Trophoblast cell (in vitro differentiated cells and primary cell): ENCODE data around the gene MAP2K4.

Experiments
- DNase-seq, 2 donors: peaks; one replicate each; pipeline ENCODE4 v3.0.0-alpha.2; 2016
- H2AFZ ChIP-seq: 2 replicates; pipeline ENCODE4 v1.6.1; 2013; ENCODE audit warnings: low read length, moderate library complexity, mild to moderate bottlenecking; ENCODE audit not compliant: insufficient read depth, poor library complexity
- H2AK5ac ChIP-seq: 2 replicates; pipeline ENCODE4 v1.6.1; 2013; ENCODE audit warnings: mild to moderate bottlenecking, low read length
- H2BK120ac ChIP-seq: 2 replicates; pipeline ENCODE4 v1.6.1; 2013; ENCODE audit warnings: low read length, mild to moderate bottlenecking, moderate library complexity; ENCODE audit not compliant: insufficient read depth, poor library complexity
- H2BK12ac ChIP-seq: 2 replicates; pipeline ENCODE4 v1.6.1; 2013; ENCODE audit warnings: mild to moderate bottlenecking, low read length, moderate library complexity
- H2BK5ac ChIP-seq: 2 replicates; pipeline ENCODE4 v1.6.1; 2013; ENCODE audit warnings: low read length, low read depth, moderate library complexity, mild to moderate bottlenecking; ENCODE audit not compliant: poor library complexity
- H3K14ac ChIP-seq: 2 replicates; pipeline ENCODE4 v1.6.1; 2013; ENCODE audit warnings: mild to moderate bottlenecking, low read length
- H3K18ac ChIP-seq: 2 replicates; pipeline ENCODE4 v1.6.1; 2013; ENCODE audit warnings: mild to moderate bottlenecking, low read length
- H3K23ac ChIP-seq: 2 replicates; pipeline ENCODE4 v1.6.1; 2013; ENCODE audit warnings: low read length
- H3K27ac ChIP-seq: 2 replicates; pipeline ENCODE4 v1.5.1; 2013; ENCODE audit warnings: low read depth, mild to moderate bottlenecking, inconsistent platforms, low read length, moderate library complexity
- H3K27me3 ChIP-seq: 2 replicates; pipeline ENCODE4 v1.6.1; 2013; ENCODE audit warnings: inconsistent platforms, mild to moderate bottlenecking, low read length, moderate library complexity; ENCODE audit not compliant: insufficient read depth
- H3K36me3 ChIP-seq, 2 experiments: 1 replicate in 1 of 2; 2 replicates in 1 of 2; pipeline ENCODE4 v1.6.1; 2013; ENCODE audit warnings: low read length in 2 of 2, mild to moderate bottlenecking in 2 of 2, moderate library complexity in 1 of 2; ENCODE audit not compliant: insufficient read depth in 2 of 2, control insufficient read depth in 1 of 2
- H3K4ac ChIP-seq: 2 replicates; pipeline ENCODE4 v1.6.1; 2013; ENCODE audit warnings: low read depth, mild to moderate bottlenecking, low read length, moderate library complexity
- H3K4me1 ChIP-seq, 2 experiments: 1 replicate in 1 of 2; 2 replicates in 1 of 2; pipeline ENCODE4 v1.6.1; 2013; ENCODE audit warnings: low read length in 2 of 2, mild to moderate bottlenecking in 2 of 2, moderate library complexity in 1 of 2; ENCODE audit not compliant: insufficient read depth in 2 of 2, control insufficient read depth in 1 of 2
- H3K4me2 ChIP-seq: 2 replicates; pipeline ENCODE4 v1.6.1; 2013; ENCODE audit warnings: inconsistent platforms, mild to moderate bottlenecking, low read length, moderate library complexity
- H3K4me3 ChIP-seq: 2 replicates; pipeline ENCODE4 v1.5.1; 2013; ENCODE audit warnings: mild to moderate bottlenecking, low read depth, low read length, inconsistent platforms
- H3K79me1 ChIP-seq: one replicate; pipeline ENCODE4 v1.6.1; 2013; ENCODE audit warnings: low read length
- H3K79me2 ChIP-seq: 2 replicates; pipeline ENCODE4 v1.6.1; 2013; ENCODE audit warnings: low read length, mild to moderate bottlenecking; ENCODE audit not compliant: control insufficient read depth, insufficient read depth, poor library complexity
- H3K9ac ChIP-seq: 2 replicates; pipeline ENCODE4 v1.6.1; 2013; ENCODE audit warnings: mild to moderate bottlenecking, low read length
- H3K9me3 ChIP-seq: 2 replicates; pipeline ENCODE4 v1.6.1; 2013; ENCODE audit warnings: low read depth, mild to moderate bottlenecking, control low read depth, inconsistent platforms, low read length; ENCODE audit not compliant: insufficient read depth
- H4K12ac ChIP-seq: 2 replicates; pipeline ENCODE4 v1.6.1; 2013; ENCODE audit warnings: low read depth, mild to moderate bottlenecking, low read length, moderate library complexity
- H4K8ac ChIP-seq: 2 replicates; pipeline ENCODE4 v1.6.1; 2013; ENCODE audit warnings: low read depth, mild to moderate bottlenecking, low read length, moderate library complexity
- H4K91ac ChIP-seq: one replicate; pipeline ENCODE4 v1.6.1; 2013; ENCODE audit warnings: low read depth, mild to moderate bottlenecking, low read length, moderate library complexity
- WGBS: extraction: QIAGEN DNeasy Blood & Tissue Kit; methylation state at CpG from one replicate; pipeline ENCODE4 v1.1.7; 2013; ENCODE audit warnings: missing lambda C conversion rate; ENCODE audit not compliant: insufficient read length, insufficient coverage; ENCODE audit errors: extremely low coverage; 5-methylcytosine and 5-hydroxymethylcytosine counted together

Gene MAP2K4

GRCh38 chr17:12113156-12113555 lies 92.5 kb downstream of the MAP2K4 start:
- Histone ChIP-seq H3K23ac (no peak overlapping the region), H3K14ac (no peak overlapping the region), H3K27ac (no peak overlapping the region), H4K8ac (no peak overlapping the region), H3K18ac (no peak overlapping the region), H3K4me1 (no peaks in the 10 kb centered on the region), H3K27me3 (no peaks in the 10 kb centered on the region), H2BK5ac (no peak overlapping the region), H3K79me2 (no peaks in the 10 kb centered on the region), H4K91ac (no peak overlapping the region), H4K12ac (no peak overlapping the region), H3K79me1 (no peaks in the 10 kb centered on the region), H2AK5ac (no peak overlapping the region), H2AFZ (no peak overlapping the region), H3K4ac (no peak overlapping the region), H2BK120ac (no peak overlapping the region), H3K4me2 (no peak overlapping the region), H3K4me3 (no peak overlapping the region), H3K36me3 (peaks cover 5 to 17% of the 10 kb centered on the region in 2 experiments), H3K9ac (no peak overlapping the region), H2BK12ac (no peak overlapping the region), H3K9me3 (no peaks in the 10 kb centered on the region)
- DNase-seq: no peak
- WGBS: no CpG with 5 or more reads among the region's 2 CpGs

DNA sequence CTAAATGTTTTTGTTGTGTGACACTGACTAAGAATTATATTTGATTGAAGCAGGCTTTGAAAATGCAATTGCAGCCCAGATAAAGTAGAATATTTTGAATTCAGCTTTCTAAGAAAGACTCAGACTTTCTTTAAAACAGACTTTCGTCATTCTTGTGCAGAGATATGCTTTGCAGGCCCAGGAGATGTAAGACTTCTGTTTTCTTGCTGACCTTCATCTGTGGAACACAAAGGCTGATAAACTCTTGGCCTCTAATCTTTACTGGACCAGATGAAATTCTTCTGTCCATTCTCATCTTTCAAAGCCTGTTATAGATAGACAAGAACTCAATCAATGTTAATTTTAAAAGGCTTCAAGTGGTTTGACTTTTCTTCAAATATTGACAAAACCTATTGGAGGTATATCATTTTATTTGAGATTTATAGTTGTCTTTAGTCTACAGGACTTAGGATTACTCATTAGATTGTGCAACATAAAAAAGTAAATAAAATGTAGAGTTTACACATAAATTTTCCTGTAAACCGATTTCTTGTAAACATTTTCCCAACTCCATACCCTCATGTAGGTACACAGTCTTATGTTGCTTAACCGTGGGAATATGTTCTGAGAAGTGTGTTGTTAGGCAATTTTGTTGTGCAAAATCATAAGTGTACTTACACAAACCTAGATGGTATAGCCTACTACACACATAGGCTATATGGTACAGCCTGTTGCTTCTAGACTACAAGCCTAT lies 94.2 kb downstream of the MAP2K4 start:
- Histone ChIP-seq H3K4ac (no peak overlapping the region), H3K79me2 (no peaks in the 10 kb centered on the region), H2BK5ac (no peak overlapping the region), H3K79me1 (no peaks in the 10 kb centered on the region), H3K27ac (no peak overlapping the region), H3K9ac (no peak overlapping the region), H2BK12ac (no peak overlapping the region), H3K14ac (no peak overlapping the region), H3K27me3 (no peaks in the 10 kb centered on the region), H3K23ac (no peak overlapping the region), H3K18ac (no peak overlapping the region), H3K4me1 (no peaks in the 10 kb centered on the region), H3K36me3 (peaks cover 5 to 18% of the 10 kb centered on the region in 2 experiments), H3K4me3 (no peak overlapping the region), H2BK120ac (no peak overlapping the region), H4K91ac (no peak overlapping the region), H3K4me2 (no peak overlapping the region), H3K9me3 (no peaks in the 10 kb centered on the region), H4K12ac (no peak overlapping the region), H2AK5ac (no peak overlapping the region), H2AFZ (no peak overlapping the region), H4K8ac (no peak overlapping the region)
- no peak for DNase-seq
- no CpG with 5 or more reads among the region's 3 CpGs for WGBS

- no peak for DNase-seq
- Histone ChIP-seq H2BK5ac (no peak overlapping the region), H3K27ac (no peak overlapping the region), H4K91ac (no peak overlapping the region), H3K4me1 (no peaks in the 10 kb centered on the region), H3K23ac (no peak overlapping the region), H3K4me3 (no peak overlapping the region), H3K4me2 (no peak overlapping the region), H3K14ac (no peak overlapping the region), H2BK120ac (no peak overlapping the region), H3K18ac (no peak overlapping the region), H3K27me3 (no peaks in the 10 kb centered on the region), H2AK5ac (no peak overlapping the region), H2AFZ (no peak overlapping the region), H3K79me1 (no peaks in the 10 kb centered on the region), H3K4ac (no peak overlapping the region), H3K79me2 (no peaks in the 10 kb centered on the region), H2BK12ac (no peak overlapping the region), H3K36me3 (peaks cover 5 to 18% of the 10 kb centered on the region in 2 experiments), H3K9me3 (no peaks in the 10 kb centered on the region), H4K8ac (no peak overlapping the region), H4K12ac (no peak overlapping the region), H3K9ac (no peak overlapping the region)
Measured at GRCh38 chr17:12116143-12116542, 95.5 kb downstream of the MAP2K4 start.

DNA sequence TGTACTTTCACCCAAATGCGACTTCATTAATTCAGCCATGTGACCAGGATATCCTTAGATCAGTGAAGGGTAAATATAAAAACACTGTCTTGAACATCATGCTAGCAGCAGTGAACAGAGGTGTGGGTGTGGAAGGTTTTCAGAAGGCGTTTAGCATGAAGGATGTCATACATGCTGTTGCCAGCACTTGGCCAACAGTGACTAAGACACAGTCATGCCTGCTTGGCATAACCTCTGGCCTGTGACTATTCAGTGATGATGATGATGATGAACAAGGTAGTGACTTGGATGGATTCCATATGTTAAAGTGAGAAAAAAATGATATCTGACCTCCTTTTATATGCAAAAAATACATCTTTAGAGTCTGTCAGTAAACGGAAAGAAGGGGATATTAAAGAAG lies 97.9 kb downstream of the MAP2K4 start:
- H2AK5ac ChIP-seq: no peak overlapping the region
- H2AFZ ChIP-seq: no peak overlapping the region
- no peak overlapping the region for H2BK12ac ChIP-seq
- no peaks in the 10 kb centered on the region for H3K9me3 ChIP-seq
- no peaks in the 10 kb centered on the region for H3K79me1 ChIP-seq
- no peak overlapping the region for H4K91ac ChIP-seq
- no peak overlapping the region for H4K12ac ChIP-seq
- H3K4ac ChIP-seq: no peak overlapping the region
- H3K4me3 ChIP-seq: no peak overlapping the region
- no peak overlapping the region for H3K9ac ChIP-seq
- no peaks in the 10 kb centered on the region for H3K4me1 ChIP-seq
- no peak for DNase-seq
- no peak overlapping the region for H3K4me2 ChIP-seq
- no peak overlapping the region for H3K14ac ChIP-seq
- H2BK5ac ChIP-seq: no peak overlapping the region
- no peak overlapping the region for H2BK120ac ChIP-seq
- H3K27me3 ChIP-seq: no peaks in the 10 kb centered on the region
- WGBS: no CpG with 5 or more reads among the region's 3 CpGs
- H3K36me3 ChIP-seq: peaks cover 2 to 10% of the 10 kb centered on the region in 2 experiments
- no peaks in the 10 kb centered on the region for H3K79me2 ChIP-seq
- H3K27ac ChIP-seq: no peak overlapping the region
- no peak overlapping the region for H4K8ac ChIP-seq
- H3K23ac ChIP-seq: no peak overlapping the region
- no peak overlapping the region for H3K18ac ChIP-seq
